Ovary (tissue), 9 donors: ENCODE measurements around the gene KDM4C. TPM values are rescaled to one million over a fixed set of nuclear protein-coding genes. Genes with fewer than 3 reads are reported as not detected.
"Not testable (repeated sequence)": the region's sequence is repeated elsewhere in the genome, so short reads cannot be mapped to it uniquely, and the experiment has no call there.

Experiments
- DNase-seq, 5 donors: peaks; one replicate each; pipeline ENCODE4 v3.0.0-alpha.2; 2019 to 2020
- H3K27ac ChIP-seq, 2 donors: fragments of 200-600 bp; one replicate each; pipeline versions ENCODE4 v1.5.1 to v1.8.0; 2019 to 2022
- H3K27me3 ChIP-seq: fragments of 200-600 bp; one replicate; pipeline ENCODE4 v1.8.0; 2022
- H3K36me3 ChIP-seq: fragments of 200-600 bp; sonication (generic); one replicate; pipeline ENCODE4 v1.5.1; 2019
- H3K4me1 ChIP-seq: one replicate; pipeline ENCODE4 v1.8.1; 2013; ENCODE audit warnings: mild to moderate bottlenecking, moderate library complexity; ENCODE audit not compliant: insufficient read depth
- H3K4me3 ChIP-seq: fragments of 200-600 bp; sonication (generic); one replicate; pipeline ENCODE4 v1.5.1; 2017
- H3K9me3 ChIP-seq, 2 donors: fragments of 200-600 bp in 1 of 2; sonication (generic) in 1 of 2; one replicate each; pipeline versions ENCODE4 v1.5.1 to v1.8.1; 2013 to 2019; ENCODE audit warnings: mild to moderate bottlenecking in 1 of 2, moderate library complexity in 1 of 2
- EP300 ChIP-seq: sonication (generic); formaldehyde crosslinking; IDR thresholded peaks from one replicate; pipeline ENCODE4 v1.6.1; 2017; ENCODE audit warnings: antibody characterized with exemption
- POLR2A ChIP-seq: fragments of 450-650 bp; IDR thresholded peaks from one replicate; pipeline ENCODE4 v1.6.1; 2017; ENCODE audit warnings: antibody characterized with exemption, mild to moderate bottlenecking, moderate library complexity
- WGBS, 3 donors: extraction: QIAGEN DNeasy Blood & Tissue Kit in 1 of 3; methylation state at CpG; one replicate each; pipeline versions ENCODE4 v1.1.5 to v1.1.7; 2013 to 2017; 5-methylcytosine and 5-hydroxymethylcytosine counted together
- intact Hi-C, 4 donors: fragments of 100-400 bp; cut with DNase I; formaldehyde crosslinking; loops; one replicate each; pipeline versions ENCODE4 v1.11.0 to v1.15.1; 2022 to 2023
- polyA plus RNA-seq, 2 donors: library from polyadenylated mRNA; stranded (reverse); fragments of 200-250 nt in 1 of 2; fragments of 350-450 nt in 1 of 2; fragmentation: Illumina TruSeq in 1 of 2; extraction: RNeasy Lipid Tissue Mini Kit (QIAGEN cat#74804) in 1 of 2; gene quantifications; one replicate each; pipeline ENCODE4 v1.2.3, GENCODE V29; 2013 to 2014
- total RNA-seq, 7 donors: library from RNA; depleted of rRNA in 2 of 7; stranded (reverse); fragments of >200 nt in 2 of 7; fragmentation: NEBNext Ultra II Directional in 3 of 7; extraction: Animal tissue kit (Norgen Biotek cat#: 25700) in 3 of 7; gene quantifications; one replicate each; pipeline versions ENCODE4 v1.1.0 to v1.2.4, GENCODE V29; 2016 to 2023
- TF ChIP-seq, protein P1 (sequence below), 3 donors: fragments of 450-650 bp in 2 of 3; fragments of 200-600 bp in 1 of 3; IDR thresholded peaks; one replicate each; pipeline versions ENCODE4 v1.5.1 to v1.8.0; 2016 to 2022; ENCODE audit warnings: antibody characterized with exemption in 3 of 3, mild to moderate bottlenecking in 1 of 3
- donor health status: DM: no; HTN: no; CAD: no; lungs with moderate emphysema.
- donor health status: DM: no; HTN: no; CAD: no.
- donor health status: Bipolar disorder and iron deficiency.
- donor health status: DM: yes; HTN: yes; CAD: no.
- donor health status: DM: no; HTN: no; CAD: no.
- donor health status: DM: yes; HTN: yes; CAD: no.

KDM4C gene
- total and polyA plus RNA-seq, 9 donors, result 9.5 to 35.6 (median 26.7) TPM

DNA sequence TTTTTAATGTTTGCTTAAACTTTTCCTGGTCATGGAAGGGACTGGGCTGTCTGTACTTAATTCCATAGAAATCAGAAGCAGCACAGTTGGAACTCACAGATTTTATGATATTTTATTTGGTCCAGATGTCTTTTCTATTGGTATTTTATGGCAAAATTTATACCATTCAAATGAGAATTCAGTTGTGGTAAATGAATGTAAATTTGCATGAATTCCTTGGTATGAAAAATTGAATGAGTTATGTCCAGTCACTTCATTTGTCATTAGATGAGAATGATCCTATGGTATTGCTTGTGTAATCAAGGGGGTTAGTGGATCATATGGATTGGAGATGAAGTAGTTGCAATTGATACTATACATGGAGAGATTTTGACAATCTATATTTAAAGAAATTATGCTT lies 188.0 kb downstream of the KDM4C start:
- no peak overlapping the region for H3K4me3 ChIP-seq
- no peaks in the 10 kb centered on the region for H3K36me3 ChIP-seq
- H3K4me1 ChIP-seq, result no peaks in the 10 kb centered on the region
- no peak overlapping the region for H3K27ac ChIP-seq
- no peaks in the 10 kb centered on the region for H3K27me3 ChIP-seq
- no peaks in the 10 kb centered on the region for H3K9me3 ChIP-seq
- DNase-seq, result no peak
- intact Hi-C loops, result no loop called here
- TF ChIP-seq EP300, result no peak

DNA sequence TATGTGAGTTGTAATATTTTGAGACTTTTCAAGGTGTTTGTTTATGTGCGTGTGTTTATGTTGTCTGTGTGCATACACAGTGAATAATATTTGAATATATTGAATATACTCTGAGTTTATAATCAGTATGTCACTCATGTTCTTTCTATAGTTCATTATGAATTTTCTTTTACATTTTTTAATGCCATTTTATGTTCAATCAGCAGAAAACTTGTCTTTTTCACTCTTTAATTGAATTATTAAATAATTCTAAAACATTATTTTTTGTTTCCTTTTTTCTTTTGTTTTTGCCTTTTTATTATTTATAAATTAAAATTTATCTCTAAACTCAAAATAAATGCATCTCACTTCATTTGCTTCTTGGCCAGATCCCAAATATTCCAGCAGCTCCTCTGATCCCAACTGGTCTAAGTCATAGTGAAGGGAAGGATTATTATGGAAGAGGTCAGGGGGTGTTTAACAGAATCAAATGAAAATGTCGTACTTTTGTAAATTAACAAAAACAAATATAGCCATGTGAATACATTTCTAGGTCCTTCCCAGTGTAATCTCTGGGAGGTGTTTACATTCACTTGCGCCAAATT lies 188.9 kb downstream of the KDM4C start:
- Histone ChIP-seq H3K9me3 (no peaks in the 10 kb centered on the region), H3K4me1 (no peaks in the 10 kb centered on the region), H3K27ac (no peak overlapping the region), H3K4me3 (no peak overlapping the region), H3K27me3 (no peaks in the 10 kb centered on the region), H3K36me3 (no peaks in the 10 kb centered on the region)
- DNase-seq, result no peak
- WGBS, 3 donors, result 62 to 74% (median 69%) methylated on average over 3 of the region's 3 CpGs
- TF ChIP-seq, protein P1, sequence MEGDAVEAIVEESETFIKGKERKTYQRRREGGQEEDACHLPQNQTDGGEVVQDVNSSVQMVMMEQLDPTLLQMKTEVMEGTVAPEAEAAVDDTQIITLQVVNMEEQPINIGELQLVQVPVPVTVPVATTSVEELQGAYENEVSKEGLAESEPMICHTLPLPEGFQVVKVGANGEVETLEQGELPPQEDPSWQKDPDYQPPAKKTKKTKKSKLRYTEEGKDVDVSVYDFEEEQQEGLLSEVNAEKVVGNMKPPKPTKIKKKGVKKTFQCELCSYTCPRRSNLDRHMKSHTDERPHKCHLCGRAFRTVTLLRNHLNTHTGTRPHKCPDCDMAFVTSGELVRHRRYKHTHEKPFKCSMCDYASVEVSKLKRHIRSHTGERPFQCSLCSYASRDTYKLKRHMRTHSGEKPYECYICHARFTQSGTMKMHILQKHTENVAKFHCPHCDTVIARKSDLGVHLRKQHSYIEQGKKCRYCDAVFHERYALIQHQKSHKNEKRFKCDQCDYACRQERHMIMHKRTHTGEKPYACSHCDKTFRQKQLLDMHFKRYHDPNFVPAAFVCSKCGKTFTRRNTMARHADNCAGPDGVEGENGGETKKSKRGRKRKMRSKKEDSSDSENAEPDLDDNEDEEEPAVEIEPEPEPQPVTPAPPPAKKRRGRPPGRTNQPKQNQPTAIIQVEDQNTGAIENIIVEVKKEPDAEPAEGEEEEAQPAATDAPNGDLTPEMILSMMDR (IDR thresholded peaks at IDR 0.05), result no peak
- TF ChIP-seq EP300 (no peak), POLR2A (no peak)
- intact Hi-C loops, result no loop called here

DNA sequence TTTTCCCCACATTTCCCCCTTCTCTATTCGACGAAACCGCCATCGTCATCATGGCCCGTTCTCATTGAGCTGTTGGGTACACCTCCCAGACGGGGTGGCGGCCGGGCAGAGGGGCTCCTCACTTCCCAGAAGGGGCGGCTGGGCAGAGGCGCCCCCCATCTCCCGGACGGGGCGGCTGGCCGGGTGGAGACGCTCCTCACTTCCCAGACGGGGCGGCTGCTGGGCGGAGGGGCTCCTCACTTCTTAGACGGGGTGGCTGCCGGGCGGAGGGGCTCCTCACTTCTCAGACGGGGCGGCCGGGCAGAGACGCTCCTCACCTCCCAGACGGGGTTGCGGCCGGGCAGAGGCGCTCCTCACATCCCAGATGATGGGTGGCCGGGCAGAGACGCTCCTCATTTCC lies 191.1 kb downstream of the KDM4C start:
- H3K9me3 ChIP-seq, H3K4me1 ChIP-seq, H3K27me3 ChIP-seq, H3K27ac ChIP-seq, H3K4me3 ChIP-seq, DNase-seq, H3K36me3 ChIP-seq, intact Hi-C loops: not testable (repeated sequence)
- WGBS, 3 donors, result 93 to 98% (median 97%) methylated on average over 20 to 31 of the region's 31 CpGs

DNA sequence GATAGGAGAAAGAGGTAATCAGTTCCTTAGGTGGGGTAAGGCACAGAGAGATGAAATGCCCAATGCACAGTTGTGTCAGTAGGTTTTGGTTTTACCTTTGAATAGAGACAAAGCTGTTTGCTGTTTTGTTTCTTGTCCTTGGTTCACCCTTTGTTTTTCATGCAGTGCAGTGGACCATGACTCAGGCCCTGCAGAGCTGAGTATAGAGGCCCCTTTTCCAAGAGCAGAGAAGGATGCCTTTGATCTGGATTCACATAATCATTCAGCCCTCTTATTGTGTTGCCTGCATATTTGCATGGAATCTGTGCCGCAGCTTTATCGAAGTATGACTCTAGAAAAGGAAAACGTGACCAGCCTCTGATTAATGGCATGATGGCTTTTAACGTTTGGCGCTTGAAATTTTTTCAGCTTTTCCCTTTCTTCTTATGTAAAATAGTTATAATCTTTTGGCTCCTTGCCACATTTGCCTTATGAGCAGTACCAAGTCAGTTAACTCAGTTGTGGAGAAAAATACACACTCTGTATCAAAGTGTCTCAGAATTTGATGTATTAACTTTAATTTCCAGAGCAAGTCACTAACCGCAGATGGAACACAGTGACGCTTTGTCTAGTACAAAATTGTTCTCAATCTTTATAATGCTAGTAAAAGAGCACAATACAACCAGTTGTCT lies 197.6 kb downstream of the KDM4C start:
- Histone ChIP-seq H3K9me3 (no peaks in the 10 kb centered on the region), H3K4me3 (no peak overlapping the region), H3K27ac (no peak overlapping the region), H3K4me1 (peaks cover 5% of the 10 kb centered on the region), H3K27me3 (no peaks in the 10 kb centered on the region), H3K36me3 (no peaks in the 10 kb centered on the region)
- intact Hi-C loops, result no loop called here
- DNase-seq, result no peak
- TF ChIP-seq EP300 (no peak), POLR2A (no peak)
- TF ChIP-seq, protein P1 (IDR thresholded peaks at IDR 0.05), result no peak
- 53 to 56% (median 56%) methylated on average over 7 of the region's 7 CpGs for WGBS, 3 donors

DNA sequence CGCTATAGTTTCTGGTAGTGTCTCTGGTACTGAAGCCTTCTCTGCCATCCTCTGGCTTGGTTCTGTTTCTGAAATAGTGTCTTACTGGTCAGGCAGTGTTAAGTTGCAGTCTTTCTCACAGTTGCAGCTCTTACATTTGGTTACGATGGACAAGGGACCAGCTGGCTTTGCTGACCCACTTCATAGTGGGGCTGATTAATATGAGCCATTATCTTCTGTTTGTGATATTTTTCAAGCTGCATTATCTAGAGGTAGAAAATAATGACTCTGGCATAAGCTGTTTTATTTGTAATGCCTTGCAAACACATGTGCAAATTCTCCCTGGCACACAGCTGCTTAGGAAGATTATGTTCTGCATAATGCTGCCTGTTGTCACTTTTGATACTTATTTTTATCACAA lies 199.1 kb downstream of the KDM4C start:
- Histone ChIP-seq H3K27me3 (no peaks in the 10 kb centered on the region), H3K9me3 (no peaks in the 10 kb centered on the region), H3K4me3 (no peak overlapping the region), H3K4me1 (peaks cover 5% of the 10 kb centered on the region), H3K27ac (no peak overlapping the region), H3K36me3 (no peaks in the 10 kb centered on the region)
- WGBS, 3 donors, result 44 to 69% (median 59%) methylated on average over 2 of the region's 2 CpGs
- TF ChIP-seq EP300 (no peak), POLR2A (no peak)
- TF ChIP-seq, protein P1 (IDR thresholded peaks at IDR 0.05), result no peak
- DNase-seq, result no peak
- intact Hi-C loops, result no loop called here
